Measurements from ENCODE around the gene TRMT10B.

TRMT10B gene

DNA sequence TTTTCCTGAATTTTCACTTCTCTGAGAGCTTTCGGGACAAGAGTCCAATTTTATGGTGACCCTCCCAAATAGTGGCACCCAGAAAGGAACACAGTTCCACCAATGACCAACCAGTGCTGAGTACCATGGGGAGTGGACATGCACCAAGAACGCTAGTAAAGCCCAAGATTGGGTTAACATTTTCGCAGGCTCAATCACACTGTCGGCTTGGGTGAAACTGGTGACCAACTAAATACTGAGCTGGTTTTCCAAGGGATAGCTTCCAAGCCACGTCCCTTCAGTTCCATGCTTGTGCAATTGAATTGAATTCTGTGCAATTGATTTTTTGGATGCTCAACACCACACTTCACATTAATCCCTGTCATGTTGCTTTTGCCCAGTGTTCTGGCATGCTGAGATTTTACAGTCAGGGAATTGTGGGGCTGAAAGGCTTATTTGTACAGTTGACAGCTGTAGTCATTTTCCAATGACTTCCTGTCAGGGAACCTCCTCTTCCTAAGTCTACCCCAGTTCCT, 37.6 kb upstream of the TRMT10B start:
- TF ChIP-seq, protein P1, sequence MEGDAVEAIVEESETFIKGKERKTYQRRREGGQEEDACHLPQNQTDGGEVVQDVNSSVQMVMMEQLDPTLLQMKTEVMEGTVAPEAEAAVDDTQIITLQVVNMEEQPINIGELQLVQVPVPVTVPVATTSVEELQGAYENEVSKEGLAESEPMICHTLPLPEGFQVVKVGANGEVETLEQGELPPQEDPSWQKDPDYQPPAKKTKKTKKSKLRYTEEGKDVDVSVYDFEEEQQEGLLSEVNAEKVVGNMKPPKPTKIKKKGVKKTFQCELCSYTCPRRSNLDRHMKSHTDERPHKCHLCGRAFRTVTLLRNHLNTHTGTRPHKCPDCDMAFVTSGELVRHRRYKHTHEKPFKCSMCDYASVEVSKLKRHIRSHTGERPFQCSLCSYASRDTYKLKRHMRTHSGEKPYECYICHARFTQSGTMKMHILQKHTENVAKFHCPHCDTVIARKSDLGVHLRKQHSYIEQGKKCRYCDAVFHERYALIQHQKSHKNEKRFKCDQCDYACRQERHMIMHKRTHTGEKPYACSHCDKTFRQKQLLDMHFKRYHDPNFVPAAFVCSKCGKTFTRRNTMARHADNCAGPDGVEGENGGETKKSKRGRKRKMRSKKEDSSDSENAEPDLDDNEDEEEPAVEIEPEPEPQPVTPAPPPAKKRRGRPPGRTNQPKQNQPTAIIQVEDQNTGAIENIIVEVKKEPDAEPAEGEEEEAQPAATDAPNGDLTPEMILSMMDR (conservative IDR thresholded peaks at IDR 0.05; ENCODE audit: low read depth): no peak
- POLR2A ChIA-PET (ENCODE audit: low non-redundant PET): no interaction called here
- no peak overlapping the region for H3K27ac ChIP-seq
- DNase-seq (ENCODE audit: low spot score): no peak
- CTCF ChIA-PET: interaction anchor here (0.6 kb wide), 2 partner anchors 114 to 141 kb away, joined by 4 read pairs; no protein-coding TSS in a partner anchor

DNA sequence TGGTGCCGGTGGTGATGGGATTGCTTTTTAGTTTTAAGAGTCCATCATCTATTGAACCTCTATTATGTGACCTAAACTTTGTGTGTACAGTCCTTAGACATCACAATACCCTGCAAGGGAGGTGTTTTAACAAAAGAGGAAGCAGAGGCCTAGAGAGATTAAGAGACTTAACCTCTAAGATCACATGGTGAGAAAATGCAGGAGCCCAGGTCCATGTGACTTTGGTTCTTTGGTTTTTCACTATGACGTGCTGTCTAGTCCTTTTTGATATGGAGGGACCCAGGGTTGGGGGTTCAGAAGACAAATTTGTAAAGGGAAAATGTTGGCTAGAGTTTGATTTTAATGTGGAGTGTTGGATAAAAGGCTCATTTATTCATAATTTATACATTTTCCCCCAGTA, 34.1 kb upstream of the TRMT10B start:
- CTCF ChIA-PET: no interaction called here
- TF ChIP-seq, protein P1 (conservative IDR thresholded peaks at IDR 0.05; ENCODE audit: low read depth): no peak
- no peak for DNase-seq (ENCODE audit: low spot score)
- no peak overlapping the region for H3K27ac ChIP-seq
- POLR2A ChIA-PET (ENCODE audit: low non-redundant PET): no interaction called here

DNA sequence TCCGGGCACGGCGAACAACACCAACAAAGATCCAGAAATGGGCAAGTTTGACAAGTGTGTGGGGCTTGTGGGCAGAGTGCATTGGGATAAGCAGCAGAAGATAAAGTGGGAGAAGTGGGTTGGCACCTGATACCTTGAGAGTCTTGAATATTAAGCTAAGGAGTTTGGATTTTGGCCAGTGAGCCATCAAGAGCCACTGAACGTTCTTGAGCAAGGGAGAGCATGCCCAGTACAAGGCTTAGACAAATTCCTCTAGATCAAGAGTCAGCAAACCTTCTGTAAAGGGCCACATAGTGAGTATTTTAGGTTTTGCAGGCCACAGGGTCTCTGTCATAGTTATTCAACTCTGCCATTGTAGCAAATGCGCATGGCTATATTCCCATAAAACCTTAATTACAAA, 26.6 kb upstream of the TRMT10B start:
- no peak for DNase-seq (ENCODE audit: low spot score)
- TF ChIP-seq, protein P1 (conservative IDR thresholded peaks at IDR 0.05; ENCODE audit: low read depth): no peak
- ChIA-PET CTCF (no interaction called here), POLR2A (ENCODE audit: low non-redundant PET) (no interaction called here)
- no peak overlapping the region for H3K27ac ChIP-seq

DNA sequence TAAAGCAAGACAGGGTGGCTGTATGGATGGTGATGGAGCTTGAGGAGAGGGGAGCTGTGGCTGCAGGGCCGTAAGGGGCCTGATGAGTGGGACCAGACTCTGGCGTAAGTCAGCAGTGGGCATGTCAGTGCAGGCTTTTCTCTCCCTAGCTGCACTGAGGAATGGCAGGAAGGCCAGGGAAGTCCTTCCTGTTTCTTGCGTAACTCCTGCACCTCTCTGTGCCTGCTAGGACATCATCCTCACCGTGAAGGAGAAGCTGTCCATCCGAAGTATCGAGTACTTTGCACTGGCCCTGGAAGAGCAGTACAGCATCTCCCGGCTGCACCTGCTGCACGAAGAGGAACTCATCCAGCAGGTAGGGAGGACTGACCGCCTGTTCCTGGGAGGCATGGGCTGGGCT, 24.1 kb upstream of the TRMT10B start:
- TF ChIP-seq, protein P1 (conservative IDR thresholded peaks at IDR 0.05; ENCODE audit: low read depth): no peak
- ChIA-PET CTCF (interaction anchor here (0.5 to 0.6 kb wide), 2 partner anchors 462 to 749 kb away, joined by 3 read pairs; no protein-coding TSS in a partner anchor), POLR2A (ENCODE audit: low non-redundant PET) (no interaction called here)
- peak; percentile 88 for DNase-seq (ENCODE audit: low spot score)
- H3K27ac ChIP-seq: peak overlapping the region; percentile 41; the same call in 1 of the 2 replicates

DNA sequence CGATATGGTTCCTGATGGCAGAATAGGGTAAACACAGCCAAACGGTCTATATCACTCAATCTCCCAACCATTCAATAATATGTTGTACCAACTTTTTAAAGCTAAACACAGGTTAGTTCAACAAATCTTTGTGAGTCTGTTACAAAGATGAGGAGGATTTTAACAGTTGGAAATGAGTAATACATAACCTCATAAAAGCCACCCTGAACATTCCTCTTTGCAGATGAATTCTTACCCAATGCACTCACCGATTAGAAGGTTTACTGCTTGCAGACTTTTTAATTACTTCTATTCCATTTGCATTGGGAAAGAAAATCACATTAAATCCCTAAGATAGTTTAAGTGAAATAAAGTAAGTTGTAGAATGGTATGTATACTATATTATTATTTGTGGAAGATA, 23.3 kb upstream of the TRMT10B start:
- CTCF ChIA-PET: no interaction called here
- DNase-seq (ENCODE audit: low spot score): peak; percentile 41
- TF ChIP-seq, protein P1 (conservative IDR thresholded peaks at IDR 0.05; ENCODE audit: low read depth): no peak
- H3K27ac ChIP-seq: no peak overlapping the region
- POLR2A ChIA-PET (ENCODE audit: low non-redundant PET): no interaction called here

DNA sequence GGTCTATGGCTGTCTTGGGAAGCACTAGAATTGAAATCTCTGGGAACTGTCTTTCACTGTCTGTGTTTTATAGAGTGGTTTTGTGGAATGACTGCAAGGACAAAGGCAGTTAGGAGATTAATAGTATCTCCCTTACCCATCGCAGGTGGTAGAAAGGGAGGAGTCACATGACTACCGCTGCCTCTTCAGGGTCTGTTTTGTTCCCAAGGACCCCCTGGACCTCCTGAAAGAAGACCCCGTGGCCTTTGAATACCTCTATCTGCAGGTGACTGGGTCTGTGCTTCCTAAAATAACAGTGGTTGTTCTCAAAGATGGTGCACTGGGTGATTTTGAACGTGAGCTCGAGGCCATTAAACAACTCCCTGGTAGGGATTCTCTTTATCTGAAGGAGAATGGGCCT, 22.8 kb upstream of the TRMT10B start:
- CTCF ChIA-PET: no interaction called here
- TF ChIP-seq, protein P1 (conservative IDR thresholded peaks at IDR 0.05; ENCODE audit: low read depth): no peak
- H3K27ac ChIP-seq: no peak overlapping the region
- DNase-seq (ENCODE audit: low spot score): no peak
- POLR2A ChIA-PET (ENCODE audit: low non-redundant PET): no interaction called here
